Thyroid gland (tissue), 4 donors: ENCODE data around the gene IRS2. TPM values are rescaled to one million over a fixed set of nuclear protein-coding genes. Genes with fewer than 3 reads are reported as not detected.

ENCODE experiments used
- DNase-seq, 2 donors: peaks; one replicate each; pipeline ENCODE4 v3.0.0-alpha.2; 2019
- H3K27ac ChIP-seq, 3 donors: fragments of 200-600 bp; sonication (generic); 1 replicate in 2 of 3; 2 replicates in 1 of 3; pipeline ENCODE4 v1.5.1; 2016 to 2019; ENCODE audit warnings: mild to moderate bottlenecking in 1 of 3, moderate library complexity in 1 of 3
- H3K27me3 ChIP-seq: fragments of 200-600 bp; sonication (generic); one replicate; pipeline ENCODE4 v1.5.1; 2019
- H3K36me3 ChIP-seq, 2 donors: fragments of 200-600 bp; sonication (generic); one replicate each; pipeline ENCODE4 v1.5.1; 2016 to 2019
- H3K4me1 ChIP-seq, 2 donors: fragments of 200-600 bp; sonication (generic); one replicate each; pipeline ENCODE4 v1.5.1; 2017 to 2019
- H3K4me3 ChIP-seq, 3 donors: fragments of 200-600 bp; sonication (generic); replicated peaks in 1 of 3; 1 replicate in 2 of 3; 2 replicates in 1 of 3; pipeline ENCODE4 v1.5.1; 2016; ENCODE audit warnings: mild to moderate bottlenecking in 1 of 3
- H3K9me3 ChIP-seq: fragments of 200-600 bp; sonication (generic); one replicate; pipeline ENCODE4 v1.5.1; 2017
- POLR2A ChIP-seq, 2 donors: fragments of 450-650 bp; IDR thresholded peaks; one replicate each; pipeline ENCODE4 v1.6.1; 2017; ENCODE audit warnings: antibody characterized with exemption in 2 of 2, mild to moderate bottlenecking in 2 of 2, moderate library complexity in 1 of 2
- WGBS, 2 donors: methylation state at CpG; one replicate each; pipeline ENCODE4 v1.1.5; 2017; 5-methylcytosine and 5-hydroxymethylcytosine counted together
- intact Hi-C: fragments of 100-400 bp; cut with DNase I; formaldehyde crosslinking; loops from one replicate; pipeline ENCODE4 v1.15.1; 2023
- total RNA-seq, 4 donors: library from RNA; depleted of rRNA; stranded (reverse); fragments of >200 nt; gene quantifications; one replicate each; pipeline ENCODE4 v1.2.3, GENCODE V29; 2016
- TF ChIP-seq, protein P1 (sequence below), 6 experiments: fragments of 200-600 bp in 3 of 6; fragments of 450-650 bp in 3 of 6; sonication (generic) in 3 of 6; IDR thresholded peaks; one replicate each; pipeline ENCODE4 v1.5.1; 2016 to 2019; ENCODE audit warnings: antibody characterized with exemption in 6 of 6, mild to moderate bottlenecking in 2 of 6, inconsistent platforms in 1 of 6, moderate library complexity in 1 of 6

The IRS2 gene
- total RNA-seq, 4 donors from 2014 or later = 12.9 to 29.1 (median 17.6) TPM

DNA sequence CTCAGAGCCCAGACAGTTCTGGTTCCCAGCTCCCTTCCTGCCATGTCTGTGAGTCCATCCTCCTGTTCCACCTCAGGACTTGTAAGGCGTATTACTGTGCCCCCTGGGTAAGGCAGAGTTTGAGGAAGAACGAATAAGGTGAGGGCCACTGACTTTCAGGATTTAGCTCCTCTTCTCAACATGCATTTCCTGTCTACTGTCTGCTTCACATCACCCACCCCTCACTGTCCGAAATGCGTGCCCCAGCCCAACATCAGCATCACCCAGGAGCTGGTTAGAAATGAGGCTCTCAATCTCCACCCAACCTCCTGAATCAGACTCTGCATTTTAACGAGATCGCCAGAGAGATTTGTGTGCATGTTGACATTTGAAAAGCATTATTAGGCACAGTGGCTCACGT, 44.4 kb downstream of the IRS2 start:
- H3K4me3 ChIP-seq = no peak overlapping the region
- no peak overlapping the region for H3K27ac ChIP-seq
- no peaks in the 10 kb centered on the region for H3K9me3 ChIP-seq
- no peak for DNase-seq
- 88 to 91% methylated on average over 7 of the region's 7 CpGs for WGBS, 2 donors
- H3K27me3 ChIP-seq = no peaks in the 10 kb centered on the region
- peaks cover 0 to 12% of the 10 kb centered on the region in 2 donors for H3K4me1 ChIP-seq
- intact Hi-C loops = no loop called here
- no peaks in the 10 kb centered on the region for H3K36me3 ChIP-seq
- TF ChIP-seq, protein P1, sequence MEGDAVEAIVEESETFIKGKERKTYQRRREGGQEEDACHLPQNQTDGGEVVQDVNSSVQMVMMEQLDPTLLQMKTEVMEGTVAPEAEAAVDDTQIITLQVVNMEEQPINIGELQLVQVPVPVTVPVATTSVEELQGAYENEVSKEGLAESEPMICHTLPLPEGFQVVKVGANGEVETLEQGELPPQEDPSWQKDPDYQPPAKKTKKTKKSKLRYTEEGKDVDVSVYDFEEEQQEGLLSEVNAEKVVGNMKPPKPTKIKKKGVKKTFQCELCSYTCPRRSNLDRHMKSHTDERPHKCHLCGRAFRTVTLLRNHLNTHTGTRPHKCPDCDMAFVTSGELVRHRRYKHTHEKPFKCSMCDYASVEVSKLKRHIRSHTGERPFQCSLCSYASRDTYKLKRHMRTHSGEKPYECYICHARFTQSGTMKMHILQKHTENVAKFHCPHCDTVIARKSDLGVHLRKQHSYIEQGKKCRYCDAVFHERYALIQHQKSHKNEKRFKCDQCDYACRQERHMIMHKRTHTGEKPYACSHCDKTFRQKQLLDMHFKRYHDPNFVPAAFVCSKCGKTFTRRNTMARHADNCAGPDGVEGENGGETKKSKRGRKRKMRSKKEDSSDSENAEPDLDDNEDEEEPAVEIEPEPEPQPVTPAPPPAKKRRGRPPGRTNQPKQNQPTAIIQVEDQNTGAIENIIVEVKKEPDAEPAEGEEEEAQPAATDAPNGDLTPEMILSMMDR (IDR thresholded peaks at IDR 0.05) = no peak
- TF ChIP-seq POLR2A (IDR thresholded peaks at IDR 0.05) = no peak

DNA sequence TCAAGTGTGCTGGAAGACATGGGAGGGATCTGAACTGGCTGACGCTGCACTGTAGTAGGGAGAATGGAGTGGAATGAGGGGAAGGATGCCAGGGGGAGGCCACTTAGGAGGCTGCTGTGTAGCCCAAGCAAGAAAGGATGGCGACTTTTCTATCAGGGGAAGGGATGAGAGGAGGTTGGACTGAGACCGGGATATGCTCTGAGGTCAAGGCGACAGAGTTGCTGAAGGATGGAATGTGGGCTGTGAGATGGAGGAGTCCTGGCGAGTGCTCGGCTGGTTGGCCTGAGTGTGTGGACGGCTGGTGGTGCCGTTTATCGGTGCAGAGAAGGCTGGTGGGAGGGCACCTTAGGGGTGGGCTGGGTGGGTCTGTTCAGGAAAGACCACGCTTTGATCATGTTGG, 45.7 kb downstream of the IRS2 start:
- Histone ChIP-seq H3K4me1 (peaks cover 0 to 12% of the 10 kb centered on the region in 2 donors), H3K36me3 (no peaks in the 10 kb centered on the region), H3K27me3 (no peaks in the 10 kb centered on the region), H3K4me3 (no peak overlapping the region), H3K27ac (no peak overlapping the region), H3K9me3 (no peaks in the 10 kb centered on the region)
- TF ChIP-seq, protein P1 (IDR thresholded peaks at IDR 0.05) = no peak
- no peak for TF ChIP-seq POLR2A (IDR thresholded peaks at IDR 0.05)
- WGBS, 2 donors = 92 to 93% methylated on average over 10 of the region's 10 CpGs
- no peak for DNase-seq
- intact Hi-C loops = no loop called here

DNA sequence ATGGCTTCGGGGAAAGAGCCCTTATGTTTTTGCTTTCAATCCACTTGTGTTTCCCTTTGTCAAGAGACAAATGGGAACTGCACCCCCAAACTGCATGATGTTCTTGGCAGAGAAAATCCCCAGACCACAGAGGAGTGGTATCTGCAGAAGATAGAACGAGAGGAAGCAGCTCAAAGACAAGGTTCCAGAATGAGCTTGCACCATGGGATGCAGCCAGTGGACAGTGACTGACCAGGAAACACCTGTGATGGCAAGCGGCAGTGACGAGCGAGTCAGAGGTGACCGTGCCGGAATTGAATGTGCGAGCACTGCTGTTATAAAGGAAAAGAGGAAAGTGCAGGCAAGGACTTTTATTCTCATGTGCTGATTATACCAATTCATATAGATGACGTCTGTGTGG, 46.3 kb downstream of the IRS2 start:
- Histone ChIP-seq H3K27me3 (no peaks in the 10 kb centered on the region), H3K9me3 (no peaks in the 10 kb centered on the region), H3K27ac (no peak overlapping the region), H3K36me3 (no peaks in the 10 kb centered on the region), H3K4me1 (peaks cover 0 to 12% of the 10 kb centered on the region in 2 donors), H3K4me3 (no peak overlapping the region)
- TF ChIP-seq, protein P1 (IDR thresholded peaks at IDR 0.05) = no peak
- TF ChIP-seq POLR2A (IDR thresholded peaks at IDR 0.05) = no peak
- peak in 1 of 2 donors; percentile 20 for DNase-seq
- WGBS, 2 donors = 69 to 83% methylated on average over 9 of the region's 9 CpGs
- intact Hi-C loops = no loop called here

DNA sequence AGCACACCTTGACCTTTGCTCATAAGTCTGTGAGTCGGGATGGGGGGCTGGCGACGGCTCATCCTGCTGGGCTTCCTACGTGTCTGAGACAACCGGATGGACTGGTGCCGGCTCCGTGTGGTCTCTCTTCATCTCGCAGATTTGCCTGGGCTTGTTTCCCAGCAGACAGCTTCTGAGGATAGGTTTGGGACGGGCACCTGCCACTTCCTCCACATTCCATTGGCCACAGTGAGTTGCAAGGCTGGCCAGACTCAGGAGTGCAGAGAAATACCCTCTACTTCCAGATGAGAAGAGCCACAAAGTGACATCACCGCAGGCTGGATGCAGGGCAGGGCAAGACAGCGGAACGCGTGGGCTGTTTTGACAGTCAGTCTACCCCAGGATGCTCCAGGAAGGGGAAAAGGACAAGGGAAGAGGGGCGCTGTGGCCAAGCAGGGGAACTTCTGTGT, 48.1 kb downstream of the IRS2 start:
- Histone ChIP-seq H3K4me3 (no peak overlapping the region), H3K27ac (no peak overlapping the region), H3K27me3 (no peaks in the 10 kb centered on the region), H3K9me3 (no peaks in the 10 kb centered on the region), H3K36me3 (no peaks in the 10 kb centered on the region), H3K4me1 (no peaks in the 10 kb centered on the region)
- DNase-seq = no peak
- 75 to 85% methylated on average over 8 to 14 of the region's 14 CpGs for WGBS, 2 donors
- no peak for TF ChIP-seq POLR2A (IDR thresholded peaks at IDR 0.05)
- TF ChIP-seq, protein P1 (IDR thresholded peaks at IDR 0.05) = no peak
- intact Hi-C loops = no loop called here

DNA sequence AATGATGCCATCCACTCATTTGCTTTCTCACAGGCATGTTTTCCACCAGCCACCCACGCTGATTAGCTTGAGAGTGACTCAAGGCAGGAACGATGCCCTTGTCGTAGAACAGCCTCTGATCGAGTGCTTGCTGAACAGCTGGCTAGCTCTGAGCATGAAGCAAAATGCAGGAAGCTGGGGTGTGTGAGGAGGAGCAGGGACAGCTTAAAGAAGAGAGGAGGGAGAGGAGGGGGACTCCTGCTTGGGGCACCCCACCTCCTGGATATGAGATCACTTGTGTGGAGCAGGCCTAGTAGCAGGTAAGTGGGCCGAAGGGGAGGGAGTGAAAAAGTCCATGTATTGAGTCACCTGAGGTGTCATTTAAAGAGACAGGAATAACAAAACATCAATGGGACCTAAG, 48.8 kb downstream of the IRS2 start:
- TF ChIP-seq, protein P1 (IDR thresholded peaks at IDR 0.05) = no peak
- no peak for TF ChIP-seq POLR2A (IDR thresholded peaks at IDR 0.05)
- no peaks in the 10 kb centered on the region for H3K9me3 ChIP-seq
- no peaks in the 10 kb centered on the region for H3K27me3 ChIP-seq
- WGBS, 2 donors = 55 to 68% methylated on average over 5 of the region's 5 CpGs
- no peaks in the 10 kb centered on the region for H3K4me1 ChIP-seq
- no peaks in the 10 kb centered on the region for H3K36me3 ChIP-seq
- no peak for DNase-seq
- H3K27ac ChIP-seq = no peak overlapping the region
- intact Hi-C loops = no loop called here
- no peak overlapping the region for H3K4me3 ChIP-seq
